OCI-LY3 (cell line): ENCODE data around the gene ATP6V0C.

Experiments used
- H2AFZ ChIP-seq: fragments of 200-600, 300-600 bp; shearing (Covaris generic); 2 replicates; pipeline ENCODE4 v1.6.0; 2014; ENCODE audit warnings: antibody characterized with exemption, low read depth, low read length
- H3K27ac ChIP-seq: fragments of 200-600, 300-600 bp; sonication (generic); 2 replicates; pipeline ENCODE4 v1.5.1; 2014; ENCODE audit warnings: mild to moderate bottlenecking, low read length, moderate library complexity, mixed read lengths
- H3K27me3 ChIP-seq: fragments of 200-600, 300-600 bp; sonication (generic); 2 replicates; pipeline ENCODE4 v1.6.1; 2014; ENCODE audit warnings: low read depth, low read length, mixed read lengths
- H3K36me3 ChIP-seq: fragments of 200-600, 300-600 bp; sonication (generic); replicated peaks from 2 replicates; pipeline ENCODE3; 2014; ENCODE audit warnings: low read depth, low read length, mixed read lengths
- H3K4me1 ChIP-seq: fragments of 300-600, 200-600 bp; sonication (generic); 2 replicates; pipeline ENCODE4 v1.6.1; 2014; ENCODE audit warnings: low read length, mixed read lengths
- H3K4me2 ChIP-seq: fragments of 200-600, 300-600 bp; sonication (generic); 2 replicates; pipeline ENCODE4 v1.6.1; 2014; ENCODE audit warnings: low read length, mixed read lengths
- H3K4me3 ChIP-seq: fragments of 300-600, 200-600 bp; sonication (generic); 2 replicates; pipeline ENCODE4 v1.5.1; 2014; ENCODE audit warnings: antibody characterized with exemption, mild to moderate bottlenecking, low read length, moderate library complexity
- H3K79me2 ChIP-seq: fragments of 300-600, 200-600 bp; shearing (Covaris generic); 2 replicates; pipeline ENCODE4 v1.6.1; 2014; ENCODE audit warnings: mild to moderate bottlenecking, low read length, mixed read lengths
- H3K9ac ChIP-seq: fragments of 300-600, 200-600 bp; shearing (Covaris generic); 2 replicates; pipeline ENCODE4 v1.6.0; 2014; ENCODE audit warnings: mild to moderate bottlenecking, low read length, moderate library complexity
- H3K9me3 ChIP-seq: fragments of 200-600, 300-600 bp; shearing (Covaris generic); 2 replicates; pipeline ENCODE4 v1.6.1; 2014; ENCODE audit warnings: low read length, mixed read lengths; ENCODE audit not compliant: insufficient read depth
- H4K20me1 ChIP-seq: fragments of 200-600, 300-600 bp; sonication (generic); 2 replicates; pipeline ENCODE4 v1.6.1; 2016; ENCODE audit warnings: low read length, mixed read lengths; ENCODE audit not compliant: insufficient read depth
- EZH2phosphoT487 ChIP-seq: fragments of 200-600 bp; shearing (Covaris generic); IDR thresholded peaks from 2 replicates; pipeline ENCODE4 v1.6.1; 2018; ENCODE audit warnings: antibody characterized with exemption, mixed run types, low read depth
- TF ChIP-seq, protein P1 (sequence below): fragments of 200-600, 300-600 bp; sonication (generic); IDR thresholded peaks from 2 replicates; pipeline ENCODE4 v1.5.1; 2014; ENCODE audit warnings: antibody characterized with exemption, low read length, low read depth

The ATP6V0C gene

GRCh38 chr16:2471653-2472487, 41.9 kb upstream of the ATP6V0C start:
- Histone ChIP-seq H3K9ac (no peak overlapping the region), H3K79me2 (peaks cover 11% of the 10 kb centered on the region; the same call in 1 of the 2 replicates), H4K20me1 (peaks cover 7% of the 10 kb centered on the region; the same call in 1 of the 2 replicates), H3K9me3 (no peaks in the 10 kb centered on the region), H3K4me1 (peaks cover 36% of the 10 kb centered on the region), H3K27ac (no peak overlapping the region), H3K36me3 (no peaks in the 10 kb centered on the region), H3K27me3 (peaks cover 25% of the 10 kb centered on the region), H3K4me3 (no peak overlapping the region), H3K4me2 (no peak overlapping the region), H2AFZ (no peak overlapping the region)
- TF ChIP-seq, protein P1, sequence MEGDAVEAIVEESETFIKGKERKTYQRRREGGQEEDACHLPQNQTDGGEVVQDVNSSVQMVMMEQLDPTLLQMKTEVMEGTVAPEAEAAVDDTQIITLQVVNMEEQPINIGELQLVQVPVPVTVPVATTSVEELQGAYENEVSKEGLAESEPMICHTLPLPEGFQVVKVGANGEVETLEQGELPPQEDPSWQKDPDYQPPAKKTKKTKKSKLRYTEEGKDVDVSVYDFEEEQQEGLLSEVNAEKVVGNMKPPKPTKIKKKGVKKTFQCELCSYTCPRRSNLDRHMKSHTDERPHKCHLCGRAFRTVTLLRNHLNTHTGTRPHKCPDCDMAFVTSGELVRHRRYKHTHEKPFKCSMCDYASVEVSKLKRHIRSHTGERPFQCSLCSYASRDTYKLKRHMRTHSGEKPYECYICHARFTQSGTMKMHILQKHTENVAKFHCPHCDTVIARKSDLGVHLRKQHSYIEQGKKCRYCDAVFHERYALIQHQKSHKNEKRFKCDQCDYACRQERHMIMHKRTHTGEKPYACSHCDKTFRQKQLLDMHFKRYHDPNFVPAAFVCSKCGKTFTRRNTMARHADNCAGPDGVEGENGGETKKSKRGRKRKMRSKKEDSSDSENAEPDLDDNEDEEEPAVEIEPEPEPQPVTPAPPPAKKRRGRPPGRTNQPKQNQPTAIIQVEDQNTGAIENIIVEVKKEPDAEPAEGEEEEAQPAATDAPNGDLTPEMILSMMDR = no peak
- TF ChIP-seq EZH2phosphoT487 = no peak

GRCh38 chr16:2472488-2472864, 41.3 kb upstream of the ATP6V0C start:
- no peak overlapping the region for H3K4me3 ChIP-seq
- peaks cover 25% of the 10 kb centered on the region for H3K27me3 ChIP-seq
- peaks cover 36% of the 10 kb centered on the region for H3K4me1 ChIP-seq
- H3K4me2 ChIP-seq = no peak overlapping the region
- no peak overlapping the region for H3K9ac ChIP-seq
- H4K20me1 ChIP-seq = peaks cover 7% of the 10 kb centered on the region; the same call in 1 of the 2 replicates
- TF ChIP-seq, protein P1 = no peak
- TF ChIP-seq EZH2phosphoT487 = no peak
- H3K9me3 ChIP-seq = no peaks in the 10 kb centered on the region
- H3K27ac ChIP-seq = no peak overlapping the region
- H2AFZ ChIP-seq = no peak overlapping the region
- no peaks in the 10 kb centered on the region for H3K36me3 ChIP-seq
- H3K79me2 ChIP-seq = peaks cover 11% of the 10 kb centered on the region; the same call in 1 of the 2 replicates

GRCh38 chr16:2472885-2473445, 40.8 kb upstream of the ATP6V0C start:
- peak overlapping the region; percentile 98 for H3K4me3 ChIP-seq

More at GRCh38 chr16:2472885-2473445, 40.8 kb upstream of the ATP6V0C start:
- Histone ChIP-seq H3K27me3 (peaks cover 25% of the 10 kb centered on the region), H2AFZ (no peak overlapping the region), H3K4me2 (peak overlapping the region; percentile 89), H3K4me1 (peaks cover 36% of the 10 kb centered on the region), H3K36me3 (no peaks in the 10 kb centered on the region), H3K27ac (no peak overlapping the region), H3K9me3 (no peaks in the 10 kb centered on the region), H3K79me2 (peaks cover 11% of the 10 kb centered on the region; the same call in 1 of the 2 replicates), H3K9ac (no peak overlapping the region), H4K20me1 (peaks cover 7% of the 10 kb centered on the region; the same call in 1 of the 2 replicates)
- TF ChIP-seq, protein P1 = no peak
- TF ChIP-seq EZH2phosphoT487 = no peak
